HG03135 (cell line): ENCODE measurements around the gene TLR3.
"Not testable (repeated sequence)": the region's sequence is repeated elsewhere in the genome, so short reads cannot be mapped to it uniquely, and the experiment has no call there.

Source experiments
- ATAC-seq: cut with Tn5 transposase; IDR thresholded peaks from one replicate; pipeline ENCODE4 v1.9.1; 2021; ENCODE audit warnings: mild to moderate bottlenecking, moderate library complexity; ENCODE audit not compliant: unreplicated experiment

Gene TLR3

GRCh38 chr4:186047501-186047900 is 21.5 kb upstream of the TLR3 start:
- ATAC-seq = not testable (repeated sequence)

- not testable (repeated sequence) for ATAC-seq
Measured at GRCh38 chr4:186050135-186050534, 18.8 kb upstream of the TLR3 start.

- no peak for ATAC-seq
Measured at GRCh38 chr4:186051096-186051495, 17.9 kb upstream of the TLR3 start.

GRCh38 chr4:186058253-186058979 is 10.5 kb upstream of the TLR3 start:
- peak; percentile 100 for ATAC-seq

GRCh38 chr4:186058980-186059316 is 10.0 kb upstream of the TLR3 start:
- no peak for ATAC-seq

- no peak for ATAC-seq
Measured at GRCh38 chr4:186061921-186062320, 7.0 kb upstream of the TLR3 start.

GRCh38 chr4:186067757-186068385 is 1.1 kb upstream of the TLR3 start:
- ATAC-seq = no peak

GRCh38 chr4:186069729-186070128 is 773 bp downstream of the TLR3 start:
- ATAC-seq = no peak

- ATAC-seq = no peak
Measured at GRCh38 chr4:186072516-186072915, 3.6 kb downstream of the TLR3 start.

- no peak for ATAC-seq
Measured at GRCh38 chr4:186074189-186074588, 5.2 kb downstream of the TLR3 start.

GRCh38 chr4:186078981-186079638 is 10.2 kb downstream of the TLR3 start:
- ATAC-seq = no peak

GRCh38 chr4:186079694-186080093 is 10.7 kb downstream of the TLR3 start:
- ATAC-seq = no peak

- ATAC-seq = no peak
Measured at GRCh38 chr4:186081202-186081807, 12.3 kb downstream of the TLR3 start.

- no peak for ATAC-seq
Measured at GRCh38 chr4:186082221-186082620, 13.3 kb downstream of the TLR3 start.

- no peak for ATAC-seq
Measured at GRCh38 chr4:186088523-186088922, 19.6 kb downstream of the TLR3 start.

GRCh38 chr4:186092296-186092695 is 23.3 kb downstream of the TLR3 start:
- no peak for ATAC-seq

- no peak for ATAC-seq
Measured at GRCh38 chr4:186095406-186095805, 26.4 kb downstream of the TLR3 start.

- ATAC-seq = no peak
Measured at GRCh38 chr4:186096681-186097165, 27.8 kb downstream of the TLR3 start.

- ATAC-seq = no peak
Measured at GRCh38 chr4:186097386-186097785, 28.4 kb downstream of the TLR3 start.

- ATAC-seq = no peak
Measured at GRCh38 chr4:186102931-186103330, 34.0 kb downstream of the TLR3 start.

GRCh38 chr4:186104114-186104889 is 35.3 kb downstream of the TLR3 start, which contains the start of gene FAM149A:
Gene FAM149A, plus strand, starts transcription at chr4:186104704.
- ATAC-seq = peak; percentile 74
